Stimulated activated CD8-positive, alpha-beta memory T cell treated with anti-CD3 and anti-CD28 coated beads, Interleukin-12 subunit alpha, Interleukin-12 subunit beta, amount 100 ng/mL, for 24 hours (primary cell): Measurements from ENCODE around the gene PHKB.
"Not testable (repeated sequence)": the region's sequence is repeated elsewhere in the genome, so short reads cannot be mapped to it uniquely, and the experiment has no call there.

Experiments used
- DNase-seq: peaks from one replicate; pipeline ENCODE4 v3.0.0-alpha.2; 2020; ENCODE audit errors: extremely low read depth

Gene PHKB

DNA sequence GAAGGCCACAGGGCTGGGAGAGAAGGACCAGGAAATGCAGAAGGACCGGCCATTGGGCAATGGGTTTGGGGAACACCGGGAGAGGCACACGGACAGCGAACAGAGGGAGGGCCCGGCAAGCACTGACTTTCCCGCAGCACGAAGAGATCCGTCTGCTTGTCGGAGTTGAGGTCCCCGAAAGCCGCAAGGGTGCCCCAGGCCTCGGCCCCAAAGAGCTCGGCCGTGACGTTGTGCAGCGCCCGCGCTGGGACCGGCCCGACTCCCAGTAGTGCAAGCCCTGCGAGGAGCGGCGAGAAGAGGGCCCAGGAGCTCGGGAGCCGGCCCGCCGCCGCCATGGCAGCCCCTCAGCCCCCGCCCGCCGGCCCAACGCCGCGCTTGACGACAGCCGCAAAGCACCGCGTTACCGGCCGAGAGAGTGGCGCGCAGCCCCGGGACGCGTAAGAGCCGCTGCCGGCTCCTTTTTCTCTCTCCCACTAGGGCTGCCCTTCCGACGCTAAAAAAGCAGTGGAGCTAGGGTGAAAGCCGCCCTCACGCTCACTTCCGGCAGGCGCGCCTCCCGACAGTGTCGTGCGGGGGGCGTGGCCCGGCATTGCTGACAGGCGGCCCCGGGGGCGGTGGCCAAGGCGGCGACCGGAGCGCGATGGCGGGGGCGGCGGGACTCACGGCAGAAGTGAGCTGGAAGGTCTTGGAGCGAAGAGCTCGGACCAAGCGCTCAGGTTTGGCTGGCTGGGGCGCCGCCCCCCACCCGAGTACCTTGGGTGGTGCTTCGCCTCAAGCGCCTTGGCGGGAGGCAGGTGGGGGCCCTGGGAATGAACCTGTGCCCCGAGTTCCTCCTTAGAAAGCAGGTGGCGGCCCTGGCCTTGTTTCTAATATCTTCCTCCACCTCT, at the start of gene PHKB, which contains the start of gene ITFG1:
TSS of gene PHKB (plus strand) at position 621 of the 887 bp plus-strand sequence. CDS start at position 641, 20 bp downstream.
TSS of gene ITFG1 (minus strand) at position 353 of the 887 bp plus-strand sequence. CDS start at position 335, 18 bp downstream.
- DNase-seq, result peak; percentile 89

DNA sequence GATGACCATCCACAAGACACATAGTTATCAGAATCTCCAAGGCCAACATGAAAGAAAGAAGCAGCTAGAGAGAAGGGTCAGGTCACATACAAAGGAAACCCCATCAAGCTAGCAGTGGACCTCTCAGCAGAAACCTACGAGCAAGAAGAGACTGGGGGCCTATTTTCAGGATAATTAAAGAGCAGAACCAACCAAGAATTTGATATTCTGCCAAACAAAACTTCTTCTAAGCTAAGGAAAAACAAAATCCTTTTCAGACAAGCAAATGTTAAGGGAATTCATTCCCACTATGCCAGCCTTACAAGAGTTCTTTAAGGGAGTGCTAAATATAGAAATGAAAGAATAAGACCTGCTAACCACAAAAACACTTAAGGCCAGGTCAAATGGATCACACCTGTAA, 48.1 kb upstream of the PHKB start:
- no peak for DNase-seq

- no peak for DNase-seq
Observed at GRCh38 chr16:47416869-47417268, 44.3 kb upstream of the PHKB start.

DNA sequence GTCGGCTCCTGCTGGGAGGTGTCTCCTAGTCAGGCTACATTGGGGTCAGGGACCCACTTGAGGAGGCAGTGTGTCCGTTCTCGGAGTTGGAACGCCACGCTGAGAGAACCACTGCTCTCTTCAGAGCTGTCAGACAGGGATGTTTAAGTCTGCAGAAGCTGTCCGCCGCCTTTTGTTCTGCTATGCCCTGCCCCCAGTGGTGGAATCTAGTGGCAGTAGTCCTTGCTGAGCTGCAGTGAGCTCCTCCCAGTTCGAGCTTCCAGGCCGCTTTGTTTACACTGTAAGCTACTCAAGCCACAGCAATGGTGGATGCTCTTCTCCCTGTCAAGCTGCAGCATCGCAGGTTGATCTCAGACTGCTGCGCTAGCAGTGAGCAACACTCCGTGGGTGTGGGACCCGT, 36.3 kb upstream of the PHKB start:
- DNase-seq, result no peak

- DNase-seq, result no peak
Observed at GRCh38 chr16:47426806-47427205, 34.3 kb upstream of the PHKB start.

DNA sequence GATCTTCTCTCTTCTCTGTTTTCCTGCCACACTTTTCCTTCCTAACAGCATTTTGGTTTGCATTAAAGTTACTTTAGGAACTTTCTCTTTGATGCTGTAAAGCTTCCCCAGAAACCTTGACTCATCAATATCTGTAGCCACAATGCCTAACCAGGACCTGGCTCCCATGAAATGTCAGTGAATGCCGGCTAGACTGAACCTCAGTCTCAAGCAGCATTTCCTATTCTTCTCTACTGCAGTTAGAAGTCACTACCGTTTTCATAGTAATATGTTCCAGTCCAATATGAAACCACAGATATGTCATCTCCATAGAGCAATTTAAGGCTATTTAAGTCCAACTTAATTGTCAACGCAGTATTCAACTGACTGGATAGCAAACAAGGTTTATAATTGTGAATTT, 29.2 kb upstream of the PHKB start:
- no peak for DNase-seq

- not testable (repeated sequence) for DNase-seq
Observed at GRCh38 chr16:47434274-47434673, 26.9 kb upstream of the PHKB start.

DNA sequence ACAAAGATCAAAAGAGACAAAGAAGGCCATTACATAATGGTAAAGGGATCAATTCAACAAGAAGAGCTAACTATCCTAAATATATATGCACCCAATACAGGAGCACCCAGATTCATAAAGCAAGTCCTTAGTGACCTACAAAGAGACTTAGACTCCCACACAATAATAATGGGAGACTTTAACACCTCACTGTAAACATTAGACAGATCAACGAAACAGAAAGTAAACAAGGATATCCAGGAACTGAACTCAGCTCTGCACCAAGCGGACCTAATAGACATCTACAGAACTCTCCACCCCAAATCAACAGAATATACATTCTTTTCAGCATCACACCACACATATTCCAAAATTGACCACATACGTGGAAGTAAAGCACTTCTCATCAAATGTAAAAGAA, 21.1 kb upstream of the PHKB start:
- not testable (repeated sequence) for DNase-seq

DNA sequence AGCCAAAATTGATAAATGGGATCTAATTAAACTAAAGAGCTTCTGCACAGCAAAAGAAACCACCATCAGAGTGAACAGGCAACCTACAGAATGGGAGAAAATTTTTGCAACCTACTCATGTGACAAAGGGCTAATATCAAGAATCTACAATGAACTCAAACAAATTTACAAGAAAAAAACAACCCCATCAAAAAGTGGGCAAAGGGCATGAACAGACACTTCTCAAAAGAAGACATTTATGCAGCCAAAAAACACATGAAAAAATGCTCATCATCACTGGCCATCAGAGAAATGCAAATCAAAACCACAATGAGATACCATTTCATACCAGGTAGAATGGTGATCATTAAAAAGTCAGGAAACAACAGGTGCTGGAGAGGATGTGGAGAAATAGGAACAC, 18.2 kb upstream of the PHKB start:
- not testable (repeated sequence) for DNase-seq

GRCh38 chr16:47446431-47446830, 14.7 kb upstream of the PHKB start:
- no peak for DNase-seq

DNA sequence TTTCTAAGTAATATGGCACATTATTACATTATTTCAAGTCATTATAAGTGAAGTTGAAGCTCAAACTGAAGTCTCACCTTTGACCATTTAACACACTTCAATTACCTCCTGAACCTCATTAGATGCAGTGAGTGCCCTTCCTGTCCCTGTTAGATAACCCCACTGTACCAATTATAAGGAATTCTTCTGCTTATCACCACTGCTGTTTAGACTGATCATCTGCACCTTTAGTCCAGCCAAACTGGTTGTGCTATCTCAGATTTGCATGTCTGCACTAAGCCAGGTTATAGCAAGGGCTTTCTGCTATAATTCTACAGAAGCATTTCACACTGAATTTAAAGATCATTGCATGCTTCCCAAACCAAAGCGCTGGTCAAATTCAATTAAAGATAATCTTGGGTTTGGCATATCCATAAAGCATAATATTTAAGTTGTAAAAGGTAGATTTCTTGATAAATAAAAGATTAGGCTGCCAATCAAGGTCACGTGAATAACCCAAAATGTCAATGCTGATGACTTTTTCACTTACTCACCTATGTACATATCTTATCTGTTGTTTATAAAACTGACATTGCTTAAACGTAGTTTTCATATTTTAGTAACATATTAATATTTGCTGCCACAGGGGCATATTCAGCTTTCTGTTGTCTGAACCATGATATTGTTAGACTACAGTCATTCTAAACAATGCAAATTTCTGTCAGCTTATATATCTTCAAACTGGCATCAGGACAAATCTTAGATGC, 12.1 kb upstream of the PHKB start:
- no peak for DNase-seq

DNA sequence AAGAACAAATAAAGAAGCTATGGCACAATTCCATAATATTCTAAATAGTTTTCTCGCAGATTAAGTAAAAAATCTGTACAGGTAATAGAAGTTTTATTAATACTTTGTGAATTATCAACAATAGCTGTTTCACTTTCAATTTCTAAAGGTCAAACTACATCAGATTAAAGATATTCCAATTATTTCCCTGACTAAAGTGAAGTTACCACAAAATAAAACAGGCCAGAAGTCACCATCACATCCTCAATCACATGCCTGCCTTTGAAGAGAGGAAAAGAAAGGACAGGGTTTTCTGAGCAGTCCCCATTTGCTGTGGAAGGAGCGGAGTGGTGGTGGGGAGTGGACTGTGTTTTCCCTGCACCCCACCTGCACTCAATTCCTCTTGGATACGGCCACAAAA, 11.3 kb upstream of the PHKB start:
- DNase-seq, result no peak

DNA sequence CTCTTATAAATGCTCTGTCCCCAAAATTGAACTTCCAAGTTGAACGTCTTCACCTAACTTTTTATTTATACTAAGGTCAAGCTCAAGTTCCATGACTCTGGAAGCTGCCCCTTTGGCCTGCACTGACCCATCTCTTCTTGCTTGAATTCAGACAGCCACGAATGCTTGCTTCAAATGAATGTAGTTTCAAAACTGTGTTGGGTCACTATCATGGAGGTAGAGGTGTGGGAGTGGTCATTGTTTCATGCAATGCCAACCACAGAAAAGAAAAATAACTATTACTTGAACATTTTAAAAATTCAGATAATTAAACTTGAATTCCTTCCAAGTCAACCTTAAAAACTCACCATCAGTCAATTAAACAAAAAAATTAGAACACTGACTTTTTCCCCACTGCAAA, 2.8 kb upstream of the PHKB start:
- DNase-seq, result no peak

GRCh38 chr16:47459603-47460002, 1.5 kb upstream of the PHKB start:
- DNase-seq, result no peak

GRCh38 chr16:47460359-47460710, 796 bp upstream of the PHKB start:
- no peak for DNase-seq

DNA sequence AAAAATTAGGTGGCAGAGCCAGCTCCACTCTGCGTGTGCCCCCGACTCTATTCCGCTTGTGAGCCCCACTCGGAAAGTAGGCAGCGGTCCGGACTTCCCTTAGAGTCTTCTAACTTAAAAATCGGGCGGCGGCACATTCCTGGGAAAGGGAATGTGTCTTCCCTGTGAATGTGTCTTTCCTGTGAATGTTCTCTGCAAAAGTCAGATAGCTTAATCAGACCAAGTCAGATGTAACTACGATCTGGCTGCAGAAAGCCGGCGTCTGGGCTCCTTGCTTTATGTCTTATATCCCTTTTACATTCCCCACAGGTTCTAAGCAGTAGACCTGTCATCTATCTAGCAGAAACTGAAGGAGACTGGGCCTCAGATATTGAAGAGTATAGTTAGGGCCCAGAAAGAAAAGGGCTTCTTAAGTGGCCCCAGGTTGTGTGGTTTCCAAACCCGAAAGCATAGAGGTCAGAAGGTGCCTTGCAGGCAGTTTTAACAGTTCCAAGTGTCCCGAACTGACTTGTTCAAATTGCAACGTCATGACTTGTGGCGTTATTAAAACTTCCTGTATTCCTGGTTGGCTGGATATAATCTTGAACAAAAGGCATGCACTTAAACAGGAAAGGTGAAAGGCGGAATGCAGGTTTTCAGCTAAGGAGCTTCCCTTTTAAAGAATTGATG, 601 bp downstream of the PHKB start:
- DNase-seq, result no peak

- DNase-seq, result no peak
Observed at GRCh38 chr16:47463771-47464624, 2.9 kb downstream of the PHKB start.

GRCh38 chr16:47465919-47466630, 4.9 kb downstream of the PHKB start:
- DNase-seq, result no peak

DNA sequence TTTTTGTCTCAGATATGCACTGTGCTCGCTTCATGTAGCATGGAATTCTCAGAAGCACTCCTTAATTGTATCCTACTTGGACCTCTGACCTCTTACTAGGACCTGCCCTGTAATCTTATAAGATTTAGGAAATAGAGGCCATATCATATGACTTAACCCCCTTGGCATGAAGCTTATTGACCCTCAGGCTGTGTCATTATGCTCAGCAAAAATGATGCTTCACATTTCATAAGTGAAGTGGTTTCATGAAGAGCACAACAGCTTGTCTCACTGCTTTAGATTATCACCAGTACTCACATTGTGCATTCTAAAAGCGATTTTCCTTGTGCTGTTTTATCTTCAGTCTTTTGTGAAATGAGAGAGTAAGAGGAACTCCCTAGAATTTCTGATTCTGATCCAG, 6.4 kb downstream of the PHKB start:
- DNase-seq, result no peak

- DNase-seq, result not testable (repeated sequence)
Observed at GRCh38 chr16:47468070-47468689, 7.0 kb downstream of the PHKB start.
